ENCODE results near the gene GC. TPM values are rescaled to one million over a fixed set of nuclear protein-coding genes. Genes with fewer than 3 reads are reported as not detected.

Gene GC
- total RNA-seq, 1 donor from 2014 or later, result not detected

DNA sequence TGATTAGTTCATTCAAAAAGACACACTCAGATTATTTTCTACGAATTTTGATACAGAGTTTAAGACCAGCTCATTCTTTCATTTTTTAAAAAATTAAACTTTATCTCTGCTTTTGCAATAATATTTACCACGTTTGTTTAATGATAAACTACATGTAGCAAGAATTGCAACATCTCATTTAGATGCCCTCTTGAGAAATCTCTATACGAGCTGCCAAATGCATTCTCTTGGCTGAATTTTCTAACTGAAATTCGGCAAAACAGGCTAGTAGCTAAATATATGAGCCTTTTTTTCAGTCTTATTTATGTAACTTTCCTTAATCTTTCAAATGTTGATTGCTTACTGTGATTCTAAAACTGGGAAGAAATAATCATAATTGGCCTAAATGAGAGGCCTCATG lies 2.1 kb upstream of the GC start:
- Histone ChIP-seq H3K27me3 (ENCODE audit: control insufficient read depth, insufficient read depth, low read length) (no peaks in the 10 kb centered on the region), H3K4me3 (ENCODE audit: low read depth, low read length) (no peak overlapping the region), H3K36me3 (ENCODE audit: control insufficient read depth, insufficient read depth, low read length) (no peaks in the 10 kb centered on the region)
- FAIRE-seq, result no peak
- TF ChIP-seq, protein P1, sequence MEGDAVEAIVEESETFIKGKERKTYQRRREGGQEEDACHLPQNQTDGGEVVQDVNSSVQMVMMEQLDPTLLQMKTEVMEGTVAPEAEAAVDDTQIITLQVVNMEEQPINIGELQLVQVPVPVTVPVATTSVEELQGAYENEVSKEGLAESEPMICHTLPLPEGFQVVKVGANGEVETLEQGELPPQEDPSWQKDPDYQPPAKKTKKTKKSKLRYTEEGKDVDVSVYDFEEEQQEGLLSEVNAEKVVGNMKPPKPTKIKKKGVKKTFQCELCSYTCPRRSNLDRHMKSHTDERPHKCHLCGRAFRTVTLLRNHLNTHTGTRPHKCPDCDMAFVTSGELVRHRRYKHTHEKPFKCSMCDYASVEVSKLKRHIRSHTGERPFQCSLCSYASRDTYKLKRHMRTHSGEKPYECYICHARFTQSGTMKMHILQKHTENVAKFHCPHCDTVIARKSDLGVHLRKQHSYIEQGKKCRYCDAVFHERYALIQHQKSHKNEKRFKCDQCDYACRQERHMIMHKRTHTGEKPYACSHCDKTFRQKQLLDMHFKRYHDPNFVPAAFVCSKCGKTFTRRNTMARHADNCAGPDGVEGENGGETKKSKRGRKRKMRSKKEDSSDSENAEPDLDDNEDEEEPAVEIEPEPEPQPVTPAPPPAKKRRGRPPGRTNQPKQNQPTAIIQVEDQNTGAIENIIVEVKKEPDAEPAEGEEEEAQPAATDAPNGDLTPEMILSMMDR (IDR thresholded peaks at IDR 0.05; ENCODE audit: insufficient read depth, low read length, severe bottlenecking), result no peak
- DNase-seq (ENCODE audit: low read depth), result no peak

DNA sequence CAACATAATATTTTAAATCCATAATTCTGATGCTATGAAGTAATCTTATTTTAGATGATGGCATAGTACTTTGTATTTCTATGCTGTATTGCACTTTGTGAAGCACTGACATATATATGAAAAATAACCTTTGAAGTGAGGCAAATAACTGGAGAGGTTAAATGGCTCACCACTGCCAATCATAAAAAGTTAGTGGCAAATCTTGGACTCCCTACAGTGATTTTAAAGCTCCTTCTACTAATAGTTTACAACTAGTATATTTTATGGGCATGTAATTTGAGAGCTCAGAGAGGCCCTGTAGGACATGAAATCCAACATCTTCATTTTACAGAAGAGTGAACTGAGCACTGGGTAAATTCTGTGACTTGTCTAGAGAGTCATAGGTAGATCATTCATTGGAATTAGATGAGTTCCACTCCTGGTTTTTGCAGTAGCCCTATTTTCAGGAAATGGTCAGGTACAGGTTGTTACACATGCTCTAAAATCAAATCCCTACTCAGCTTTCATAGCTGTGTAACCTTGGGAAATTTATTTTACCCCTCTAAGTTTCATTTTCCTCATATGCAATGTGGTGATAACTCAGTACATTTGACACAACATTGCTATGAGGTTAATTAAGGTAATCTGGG lies 804 bp upstream of the GC start:
- no peak for FAIRE-seq
- Histone ChIP-seq H3K27me3 (ENCODE audit: control insufficient read depth, insufficient read depth, low read length) (no peaks in the 10 kb centered on the region), H3K4me3 (ENCODE audit: low read depth, low read length) (no peak overlapping the region), H3K36me3 (ENCODE audit: control insufficient read depth, insufficient read depth, low read length) (no peaks in the 10 kb centered on the region)
- TF ChIP-seq, protein P1 (IDR thresholded peaks at IDR 0.05; ENCODE audit: insufficient read depth, low read length, severe bottlenecking), result no peak
- no peak for DNase-seq (ENCODE audit: low read depth)

DNA sequence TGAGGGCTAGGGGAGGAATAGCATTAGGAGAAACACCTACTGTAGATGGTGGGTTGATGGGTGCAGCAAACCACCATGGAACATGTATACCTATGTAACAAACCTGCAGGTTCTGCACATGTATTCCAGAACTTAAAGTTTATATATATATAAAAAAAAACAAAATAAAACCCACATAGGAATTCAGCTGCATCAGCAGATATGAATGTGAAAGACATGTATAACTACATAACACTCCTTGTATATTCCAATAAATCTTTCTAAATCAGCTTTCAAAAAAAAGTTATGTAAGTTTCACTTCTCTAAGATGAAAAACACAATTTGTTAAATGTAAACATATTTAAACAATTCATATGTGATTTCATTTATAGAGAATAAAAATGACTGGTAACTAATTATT lies 6.0 kb downstream of the GC start:
- TF ChIP-seq, protein P1 (IDR thresholded peaks at IDR 0.05; ENCODE audit: insufficient read depth, low read length, severe bottlenecking), result no peak
- no peaks in the 10 kb centered on the region for H3K27me3 ChIP-seq (ENCODE audit: control insufficient read depth, insufficient read depth, low read length)
- DNase-seq (ENCODE audit: low read depth) (no peak), FAIRE-seq (no peak)
- H3K36me3 ChIP-seq (ENCODE audit: control insufficient read depth, insufficient read depth, low read length), result no peaks in the 10 kb centered on the region
- no peak overlapping the region for H3K4me3 ChIP-seq (ENCODE audit: low read depth, low read length)

DNA sequence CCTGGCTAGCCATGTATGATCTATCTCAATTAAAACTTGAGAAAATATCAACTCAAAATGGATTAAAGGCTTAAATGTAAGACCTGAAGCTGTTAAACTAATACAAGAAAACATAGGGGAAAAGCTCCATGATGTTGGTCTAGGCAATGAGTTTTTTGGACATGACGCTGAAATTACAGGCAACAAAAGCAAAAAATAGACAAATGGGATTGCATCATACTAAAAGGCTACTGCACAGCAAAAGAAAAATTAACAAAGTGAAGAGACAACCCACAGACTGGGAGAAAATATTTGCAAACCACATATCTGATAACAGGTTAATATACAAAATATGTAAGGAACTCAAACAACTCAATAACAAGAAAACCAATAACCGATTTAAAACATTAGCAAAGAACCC lies 8.4 kb downstream of the GC start:
- no peak for FAIRE-seq

DNA sequence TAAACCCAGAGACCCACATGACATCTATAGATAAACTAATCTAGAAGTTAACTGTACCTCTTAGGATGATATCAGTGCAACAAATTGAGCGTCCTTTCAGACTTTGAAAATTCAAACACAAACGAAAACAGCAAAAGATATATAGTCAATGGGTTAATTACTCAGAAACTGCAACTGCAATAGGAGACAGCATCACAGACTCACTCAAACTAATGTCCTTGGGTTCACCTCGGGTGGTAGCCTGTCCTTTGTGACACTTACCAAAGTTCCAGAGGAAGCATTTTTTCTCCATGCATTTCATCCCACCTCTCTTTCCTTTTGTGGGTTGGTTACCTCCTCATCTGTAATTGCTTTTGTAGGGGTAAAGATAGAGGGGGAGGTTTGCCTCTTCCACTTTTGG lies 9.7 kb downstream of the GC start:
- Histone ChIP-seq H3K4me3 (ENCODE audit: low read depth, low read length) (no peak overlapping the region), H3K27me3 (ENCODE audit: control insufficient read depth, insufficient read depth, low read length) (no peaks in the 10 kb centered on the region), H3K36me3 (ENCODE audit: control insufficient read depth, insufficient read depth, low read length) (no peaks in the 10 kb centered on the region)
- DNase-seq (ENCODE audit: low read depth) (no peak), FAIRE-seq (no peak)
- TF ChIP-seq, protein P1 (IDR thresholded peaks at IDR 0.05; ENCODE audit: insufficient read depth, low read length, severe bottlenecking), result no peak

More for the DNA sequence above, 8.4 kb downstream of the GC start:
- TF ChIP-seq, protein P1 (IDR thresholded peaks at IDR 0.05; ENCODE audit: insufficient read depth, low read length, severe bottlenecking), result no peak
- Histone ChIP-seq H3K4me3 (ENCODE audit: low read depth, low read length) (no peak overlapping the region), H3K36me3 (ENCODE audit: control insufficient read depth, insufficient read depth, low read length) (no peaks in the 10 kb centered on the region), H3K27me3 (ENCODE audit: control insufficient read depth, insufficient read depth, low read length) (no peaks in the 10 kb centered on the region)
- DNase-seq (ENCODE audit: low read depth), result no peak

DNA sequence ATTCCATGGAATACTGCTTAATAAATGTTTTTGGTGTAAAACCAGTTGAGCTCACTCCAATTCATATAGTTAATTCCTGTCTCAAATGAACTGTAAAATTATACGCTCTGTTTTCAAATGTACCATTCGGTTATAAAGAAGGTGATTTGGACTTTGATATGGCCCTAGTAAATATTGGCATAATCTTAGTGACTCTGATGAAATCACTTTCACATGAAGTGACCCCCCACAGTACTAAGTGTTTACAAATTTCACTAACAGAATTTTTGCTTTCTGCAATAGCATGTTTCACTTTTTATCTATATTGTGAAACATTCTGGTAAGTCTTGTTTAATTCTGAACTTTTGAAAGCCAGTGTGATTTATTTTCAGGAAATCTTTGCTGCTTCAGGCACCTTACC lies 10.9 kb downstream of the GC start:
- Histone ChIP-seq H3K4me3 (ENCODE audit: low read depth, low read length) (no peak overlapping the region), H3K27me3 (ENCODE audit: control insufficient read depth, insufficient read depth, low read length) (no peaks in the 10 kb centered on the region), H3K36me3 (ENCODE audit: control insufficient read depth, insufficient read depth, low read length) (no peaks in the 10 kb centered on the region)
- FAIRE-seq (no peak), DNase-seq (ENCODE audit: low read depth) (no peak)
- TF ChIP-seq, protein P1 (IDR thresholded peaks at IDR 0.05; ENCODE audit: insufficient read depth, low read length, severe bottlenecking), result no peak
